Stomach smooth muscle (tissue), 2 donors: ENCODE measurements around the gene SMPD3.

Experiments used
- H3K27ac ChIP-seq: one replicate; pipeline ENCODE4 v1.7.0; 2013; ENCODE audit warnings: mild to moderate bottlenecking, low read length, inconsistent platforms
- H3K27me3 ChIP-seq, 2 donors: one replicate each; pipeline ENCODE4 v1.7.0; 2013; ENCODE audit warnings: low read length in 2 of 2; ENCODE audit not compliant: insufficient read depth in 2 of 2, control insufficient read depth in 1 of 2
- H3K36me3 ChIP-seq, 2 donors: one replicate each; pipeline ENCODE4 v1.7.0; 2013; ENCODE audit warnings: low read length in 2 of 2; ENCODE audit not compliant: control insufficient read depth in 2 of 2, insufficient read depth in 2 of 2
- H3K4me1 ChIP-seq: one replicate; pipeline ENCODE4 v1.7.0; 2013; ENCODE audit warnings: low read length; ENCODE audit not compliant: control insufficient read depth, insufficient read depth
- H3K4me3 ChIP-seq, 2 donors: one replicate each; pipeline ENCODE4 v1.7.0; 2013; ENCODE audit warnings: low read length in 2 of 2
- H3K9ac ChIP-seq, 2 donors: one replicate each; pipeline ENCODE4 v1.7.0; 2013; ENCODE audit warnings: low read length in 2 of 2, mild to moderate bottlenecking in 1 of 2
- H3K9me3 ChIP-seq, 2 donors: one replicate each; pipeline ENCODE4 v1.7.0; 2013; ENCODE audit warnings: low read length in 2 of 2; ENCODE audit not compliant: control insufficient read depth in 2 of 2
- donor health status: healthy.
- donor health status: Pancreatic carcinoma.

The SMPD3 gene

DNA sequence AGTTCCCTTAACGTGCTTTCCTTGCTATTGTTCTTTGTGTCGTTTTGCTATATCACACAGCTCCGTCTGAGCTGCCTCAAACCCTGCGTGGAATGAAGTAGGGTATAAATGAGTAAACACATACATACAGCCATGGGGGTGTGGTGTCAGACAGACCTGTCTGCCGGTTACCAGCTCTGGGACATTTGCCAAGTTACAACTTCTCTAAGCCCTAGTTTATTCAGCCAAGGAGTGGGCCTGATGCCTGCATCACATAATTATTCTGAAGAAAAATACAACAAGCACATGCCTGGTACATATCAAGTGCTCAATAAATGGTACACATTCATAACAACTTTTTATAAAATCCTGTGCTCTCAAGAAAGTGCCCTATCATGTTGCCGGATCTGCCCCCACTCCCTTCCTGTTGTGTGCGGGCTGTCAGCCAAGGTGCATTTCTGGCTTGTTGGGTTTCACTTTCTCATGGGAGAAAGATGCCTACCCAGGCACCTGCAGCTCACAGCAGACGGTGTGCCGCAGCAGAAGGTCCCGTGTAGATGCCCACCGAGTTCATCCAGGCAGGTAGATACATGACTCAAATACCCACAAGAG is 30.5 kb downstream of the SMPD3 start:
- H3K4me3 ChIP-seq = no peak overlapping the region

DNA sequence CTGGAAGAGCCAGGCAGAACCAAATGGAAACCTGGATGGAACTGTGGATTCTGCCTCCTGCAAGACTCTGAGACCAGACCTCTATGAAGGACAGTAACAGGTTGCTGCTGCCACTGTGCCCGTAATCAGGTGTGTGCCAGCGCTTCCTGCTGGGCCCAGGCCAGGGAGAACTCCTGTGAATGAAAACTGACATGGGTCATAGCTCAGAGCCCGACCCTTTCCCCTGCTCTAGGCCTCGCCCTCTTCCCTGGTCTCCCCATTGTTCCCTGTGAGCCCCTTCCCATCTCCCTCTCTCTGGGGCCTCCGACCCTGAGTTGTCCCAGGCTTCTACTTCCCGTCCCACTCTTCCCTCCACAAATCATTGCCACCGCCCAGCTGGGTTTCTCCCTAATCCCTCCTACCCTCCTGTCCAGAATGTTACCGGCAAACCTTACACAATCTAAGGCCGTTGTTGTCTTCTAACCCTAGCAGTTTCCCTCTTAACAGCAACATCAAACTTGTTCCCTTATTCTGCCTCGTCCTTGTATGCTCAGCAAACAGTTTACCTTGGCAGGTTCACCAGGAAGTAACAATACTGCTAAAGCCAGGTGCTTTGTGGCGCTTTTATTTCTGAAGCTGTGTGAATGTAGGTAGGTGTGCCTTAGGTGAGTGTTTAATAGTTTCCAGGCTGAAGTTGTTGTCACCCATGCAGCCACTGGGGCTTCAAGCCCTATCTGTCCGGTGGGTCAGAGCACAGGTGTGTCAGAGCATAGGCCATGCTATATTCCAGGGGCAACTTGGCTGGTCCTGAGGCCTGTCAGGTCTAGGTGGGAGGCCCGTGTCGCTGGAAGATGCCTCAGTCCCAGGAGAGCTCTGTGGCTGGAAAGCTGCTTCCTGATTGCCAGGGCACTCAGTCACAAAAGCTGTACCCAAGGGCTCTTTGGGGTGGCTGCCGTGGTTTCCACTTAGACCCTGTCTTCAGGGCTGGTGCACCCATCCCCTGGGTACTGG is 32.0 kb downstream of the SMPD3 start:
- Histone ChIP-seq H3K9ac (no peak overlapping the region), H3K27ac (no peak overlapping the region), H3K4me3 (no peak overlapping the region)

More for the DNA sequence above, 30.5 kb downstream of the SMPD3 start:
- H3K9me3 ChIP-seq = no peaks in the 10 kb centered on the region
- peaks cover 2% of the 10 kb centered on the region for H3K4me1 ChIP-seq
- peaks cover 0 to 3% of the 10 kb centered on the region in 2 donors for H3K27me3 ChIP-seq
- H3K9ac ChIP-seq = no peak overlapping the region
- no peaks in the 10 kb centered on the region for H3K36me3 ChIP-seq
- H3K27ac ChIP-seq = no peak overlapping the region

DNA sequence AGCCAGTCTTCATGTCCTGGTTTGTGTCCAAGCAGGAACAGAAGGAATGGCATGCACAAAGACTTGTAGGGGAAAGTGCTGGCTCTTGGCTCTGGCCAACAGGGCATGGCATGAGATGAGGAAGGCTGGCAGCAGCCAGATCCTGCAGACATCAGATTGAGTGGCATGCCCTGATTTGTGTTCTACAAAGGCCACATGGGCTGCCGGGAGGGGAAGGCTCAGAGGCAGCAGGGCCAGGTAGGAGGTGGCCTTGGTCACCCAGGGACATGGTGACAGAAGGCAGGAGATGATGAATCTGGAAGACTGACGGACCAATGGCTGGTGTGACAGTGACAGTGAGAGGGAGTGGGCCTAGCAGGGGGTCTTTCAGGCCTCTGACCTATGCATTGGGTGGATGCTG is 33.7 kb downstream of the SMPD3 start:
- Histone ChIP-seq H3K4me1 (peaks cover 2% of the 10 kb centered on the region), H3K36me3 (no peaks in the 10 kb centered on the region), H3K9me3 (no peaks in the 10 kb centered on the region), H3K27ac (no peak overlapping the region), H3K9ac (no peak overlapping the region), H3K27me3 (peaks cover 10 to 18% of the 10 kb centered on the region in 2 donors), H3K4me3 (no peak overlapping the region)

More for the DNA sequence above, 32.0 kb downstream of the SMPD3 start:
- peaks cover under 1 to 9% of the 10 kb centered on the region in 2 donors for H3K27me3 ChIP-seq
- H3K4me1 ChIP-seq = peaks cover 2% of the 10 kb centered on the region
- H3K9me3 ChIP-seq = no peaks in the 10 kb centered on the region
- no peaks in the 10 kb centered on the region for H3K36me3 ChIP-seq

DNA sequence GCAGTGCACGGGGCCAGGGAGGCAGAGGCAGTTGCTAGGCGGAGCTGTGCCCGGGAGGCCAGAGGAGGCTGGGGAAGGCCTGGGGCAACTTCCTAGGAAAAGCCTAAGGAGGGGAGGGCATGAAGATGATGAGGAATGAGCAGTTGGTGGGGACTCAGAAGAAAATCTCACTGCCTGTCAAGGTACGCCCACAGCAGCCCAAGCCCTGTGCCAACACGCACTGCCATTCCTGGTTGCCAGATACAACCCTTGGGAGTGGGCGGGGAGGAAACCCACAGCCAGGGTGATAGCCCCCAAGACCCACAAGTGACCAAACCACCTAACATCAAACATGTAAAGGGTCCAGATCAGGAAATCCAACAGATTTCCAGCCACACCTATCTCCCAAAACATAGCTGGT is 36.2 kb downstream of the SMPD3 start:
- Histone ChIP-seq H3K36me3 (no peaks in the 10 kb centered on the region), H3K27me3 (peaks cover 16 to 25% of the 10 kb centered on the region in 2 donors), H3K4me3 (no peak overlapping the region), H3K9ac (no peak overlapping the region), H3K9me3 (no peaks in the 10 kb centered on the region), H3K4me1 (peaks cover 2% of the 10 kb centered on the region), H3K27ac (no peak overlapping the region)

DNA sequence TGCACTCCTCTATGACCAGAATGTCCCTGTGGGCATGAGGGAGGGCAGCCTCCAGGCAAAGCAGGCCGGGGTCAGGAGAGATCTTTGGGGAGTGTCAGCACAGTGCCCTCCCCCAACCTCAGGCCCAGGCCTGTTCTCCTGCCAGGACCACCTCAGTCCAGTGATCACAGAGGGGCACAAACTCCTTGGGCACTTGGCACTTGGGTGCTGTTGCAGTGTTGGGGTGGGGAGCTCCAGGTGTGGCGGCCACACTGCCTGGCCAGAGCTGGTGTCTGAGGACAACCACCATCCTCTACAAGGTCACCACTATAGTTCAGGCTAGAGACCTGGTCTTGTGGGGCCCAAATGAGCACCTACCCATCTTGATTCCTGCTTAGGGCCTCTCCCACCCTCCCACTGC is 37.2 kb downstream of the SMPD3 start:
- H3K9ac ChIP-seq = no peak overlapping the region
- H3K27me3 ChIP-seq = peaks cover 16 to 25% of the 10 kb centered on the region in 2 donors
- H3K9me3 ChIP-seq = no peaks in the 10 kb centered on the region
- H3K4me1 ChIP-seq = peaks cover 2% of the 10 kb centered on the region
- H3K27ac ChIP-seq = no peak overlapping the region
- H3K36me3 ChIP-seq = no peaks in the 10 kb centered on the region
- no peak overlapping the region for H3K4me3 ChIP-seq

DNA sequence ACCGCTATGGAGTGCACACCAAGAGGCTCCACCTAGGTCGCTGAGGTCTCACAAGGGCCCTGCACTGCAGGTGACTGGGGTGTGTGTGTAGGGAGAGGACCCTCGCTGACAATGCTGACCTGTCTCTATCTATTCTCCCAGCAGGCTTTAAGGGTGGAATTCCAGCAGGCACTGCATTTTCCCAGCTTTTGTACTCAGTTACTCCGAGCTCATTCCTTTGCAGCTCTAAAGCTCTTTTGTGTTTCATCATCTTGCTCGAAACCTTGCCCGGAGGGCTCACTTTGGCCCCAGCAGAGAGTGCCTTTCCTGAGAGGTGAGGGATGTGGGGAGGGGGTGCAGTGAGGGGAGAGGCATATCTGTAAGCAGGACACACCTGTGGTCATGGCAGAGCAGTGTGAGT is 39.3 kb downstream of the SMPD3 start:
- Histone ChIP-seq H3K27me3 (peaks cover 19 to 23% of the 10 kb centered on the region in 2 donors), H3K4me3 (no peak overlapping the region), H3K9ac (no peak overlapping the region), H3K36me3 (no peaks in the 10 kb centered on the region), H3K4me1 (no peaks in the 10 kb centered on the region), H3K9me3 (no peaks in the 10 kb centered on the region), H3K27ac (no peak overlapping the region)

DNA sequence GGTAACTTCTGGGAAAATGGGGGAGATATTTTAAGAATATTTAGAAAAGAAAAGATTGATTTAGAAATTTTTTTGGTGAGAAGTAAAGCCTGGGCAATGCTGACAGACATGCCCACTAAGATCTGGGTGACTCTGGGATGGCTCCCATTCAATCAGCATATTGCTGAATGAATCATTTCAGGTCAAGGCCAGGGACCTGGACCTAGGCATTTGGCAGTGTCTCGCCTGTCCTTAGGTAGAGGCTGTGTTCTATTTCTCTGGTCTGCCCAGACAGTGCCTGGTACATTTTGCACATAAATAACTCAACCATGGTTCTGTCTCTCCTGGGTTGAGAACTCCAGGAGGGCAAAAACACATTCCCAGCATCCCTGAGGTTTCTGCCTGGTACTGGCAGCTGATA is 39.9 kb downstream of the SMPD3 start:
- no peak overlapping the region for H3K4me3 ChIP-seq
- H3K9me3 ChIP-seq = no peaks in the 10 kb centered on the region
- H3K4me1 ChIP-seq = no peaks in the 10 kb centered on the region
- H3K9ac ChIP-seq = no peak overlapping the region
- H3K36me3 ChIP-seq = no peaks in the 10 kb centered on the region
- H3K27ac ChIP-seq = no peak overlapping the region
- peaks cover 19 to 23% of the 10 kb centered on the region in 2 donors for H3K27me3 ChIP-seq

DNA sequence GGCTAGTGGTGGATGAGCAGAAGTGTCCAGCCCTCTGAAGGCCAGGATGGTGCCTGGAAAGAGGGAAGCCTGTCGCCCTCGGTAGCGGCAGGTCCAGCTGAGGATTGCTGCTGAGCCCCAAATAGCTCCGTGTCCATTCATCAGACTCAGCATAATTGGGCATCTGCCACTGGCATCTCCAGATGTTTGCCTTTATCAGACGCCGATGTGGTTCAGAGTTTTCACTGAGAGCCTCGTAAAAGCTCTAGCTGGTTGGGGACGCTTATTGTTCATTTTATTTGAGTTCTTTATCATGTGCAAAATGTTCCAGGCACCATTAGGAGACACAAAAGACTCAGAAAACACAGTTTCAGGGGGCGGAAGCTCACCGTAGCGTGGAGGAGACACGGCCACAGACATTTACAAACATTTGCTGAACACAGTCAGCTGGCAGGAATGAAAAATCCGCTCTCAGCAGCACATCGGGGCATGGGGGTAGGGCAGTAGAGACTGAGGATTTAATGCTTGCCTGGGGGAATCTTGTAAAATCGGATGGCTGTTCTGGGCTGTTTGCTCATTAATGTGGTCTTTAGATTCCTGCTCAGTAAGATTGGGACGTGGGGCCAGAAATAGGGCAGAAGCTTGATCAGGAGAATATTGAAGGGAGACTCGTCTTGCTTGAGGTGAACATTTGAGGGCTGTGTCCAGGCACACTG is 41.7 kb downstream of the SMPD3 start:
- no peaks in the 10 kb centered on the region for H3K4me1 ChIP-seq
- no peaks in the 10 kb centered on the region for H3K36me3 ChIP-seq
- no peak overlapping the region for H3K27ac ChIP-seq
- no peaks in the 10 kb centered on the region for H3K9me3 ChIP-seq
- H3K27me3 ChIP-seq = peaks cover 19 to 20% of the 10 kb centered on the region in 2 donors
- H3K4me3 ChIP-seq = peak overlapping the region; percentile 29 to 40
- H3K9ac ChIP-seq = no peak overlapping the region

DNA sequence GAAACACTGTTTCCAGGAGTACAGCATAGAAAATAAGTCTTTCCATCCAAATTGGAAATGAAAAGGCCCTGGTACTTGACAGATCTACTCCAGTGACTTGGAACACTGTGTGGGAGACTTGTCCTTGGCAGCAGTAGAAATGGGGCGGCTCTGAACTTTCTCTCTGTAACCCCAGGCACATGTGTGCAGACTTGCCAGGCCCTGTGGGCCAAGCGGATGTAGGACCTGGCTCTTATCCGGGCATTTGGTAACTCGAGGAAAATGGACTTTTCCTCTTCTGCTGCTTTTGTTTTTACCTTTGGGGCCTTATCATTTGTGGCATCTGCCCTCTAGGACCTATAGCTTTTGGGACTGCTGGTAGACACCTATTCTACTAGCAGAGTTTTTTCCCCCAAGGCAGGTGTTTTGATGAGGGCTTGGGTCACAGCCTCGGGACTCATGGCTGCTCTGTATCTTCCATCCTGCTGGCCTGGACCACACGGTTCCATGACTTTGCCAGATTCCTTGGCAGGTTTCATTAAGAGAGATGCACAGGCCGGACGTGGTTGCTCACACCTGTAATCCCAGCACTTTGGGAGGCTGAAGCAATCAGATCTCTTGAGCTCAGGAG is 43.5 kb downstream of the SMPD3 start:
- Histone ChIP-seq H3K27me3 (peaks cover 7 to 9% of the 10 kb centered on the region in 2 donors), H3K4me3 (no peak overlapping the region), H3K9me3 (no peaks in the 10 kb centered on the region), H3K36me3 (no peaks in the 10 kb centered on the region), H3K9ac (no peak overlapping the region), H3K27ac (no peak overlapping the region), H3K4me1 (no peaks in the 10 kb centered on the region)

DNA sequence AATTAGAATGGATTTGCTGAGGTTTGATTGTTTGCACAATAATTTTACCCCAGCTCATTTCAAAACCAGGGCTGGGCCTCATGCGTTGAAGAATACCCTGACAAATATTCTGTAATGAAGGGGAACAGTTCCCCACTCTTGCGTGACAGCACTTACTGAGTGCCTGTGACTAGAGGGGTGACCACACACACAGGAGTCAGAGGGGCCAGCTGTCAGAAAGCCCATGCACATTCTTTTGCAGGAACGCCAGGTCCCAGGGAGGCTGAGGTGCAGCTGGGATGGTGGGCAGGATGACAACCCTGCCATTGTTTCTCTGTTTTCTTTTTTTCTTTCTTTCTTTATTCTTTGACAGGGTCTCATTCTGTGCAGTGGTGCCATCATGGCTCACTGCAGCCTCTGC is 44.6 kb downstream of the SMPD3 start:
- no peaks in the 10 kb centered on the region for H3K4me1 ChIP-seq
- no peak overlapping the region for H3K27ac ChIP-seq
- no peaks in the 10 kb centered on the region for H3K36me3 ChIP-seq
- no peak overlapping the region for H3K9ac ChIP-seq
- H3K27me3 ChIP-seq = peaks cover 2 to 3% of the 10 kb centered on the region in 2 donors
- no peak overlapping the region for H3K4me3 ChIP-seq
- no peaks in the 10 kb centered on the region for H3K9me3 ChIP-seq
